ENCODE results near the gene LAIR2. TPM values are rescaled to one million over a fixed set of nuclear protein-coding genes. Genes with fewer than 3 reads are reported as not detected.

LAIR2 gene
- total RNA-seq, 3 donors from 2014 or later = 0.35 to 0.76 (median 0.58) TPM

DNA sequence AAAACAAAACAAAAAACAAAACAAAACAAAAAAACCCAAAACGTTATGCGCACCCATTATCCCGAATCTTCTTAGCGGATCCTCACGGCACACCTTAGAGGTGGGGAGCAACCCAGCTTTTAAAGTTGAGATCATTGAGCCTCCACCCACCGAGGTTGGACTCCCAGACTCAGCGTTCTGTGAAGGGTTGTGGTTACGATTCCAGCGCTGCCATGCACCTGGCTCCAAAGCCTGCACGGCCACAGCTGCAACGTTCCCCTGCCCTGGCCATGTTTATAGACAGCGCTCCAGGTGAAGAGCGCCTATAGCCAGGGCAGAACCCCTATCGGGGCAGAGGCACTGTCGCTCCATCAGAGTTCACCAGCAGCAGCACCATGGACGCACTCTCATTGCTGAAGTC lies 52.3 kb downstream of the LAIR2 start:
- no peak for ATAC-seq
- Mint-ChIP-seq H3K4me3 (no peak overlapping the region), H3K4me1 (ENCODE audit: low read depth) (peaks cover 4% of the 10 kb centered on the region), H3K9me3 (no peaks in the 10 kb centered on the region), H3K36me3 (ENCODE audit: insufficient read depth) (no peaks in the 10 kb centered on the region), H3K27me3 (ENCODE audit: low read depth) (peaks cover 38% of the 10 kb centered on the region)
- DNase-seq = no peak

DNA sequence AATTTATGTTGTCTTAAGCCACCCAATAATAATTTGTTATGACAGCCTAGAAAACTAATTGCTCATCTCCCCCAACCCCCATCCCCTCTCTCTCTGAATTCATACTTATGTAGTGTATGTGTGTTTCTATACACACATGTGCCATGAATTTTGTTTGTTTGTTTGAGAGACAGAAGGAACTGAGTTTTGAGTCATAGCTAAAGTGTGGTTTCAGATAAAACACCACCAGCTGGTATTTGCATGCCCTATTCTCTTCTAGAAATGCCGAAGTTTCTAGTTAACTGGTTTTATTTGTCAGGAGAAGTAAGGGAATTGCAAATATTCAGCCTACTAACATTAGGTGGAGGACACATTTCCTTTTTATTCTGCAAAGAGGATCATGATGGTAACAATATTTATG lies 53.6 kb downstream of the LAIR2 start:
- no peak for DNase-seq
- peaks cover 4% of the 10 kb centered on the region for H3K4me1 Mint-ChIP-seq (ENCODE audit: low read depth)
- H3K36me3 Mint-ChIP-seq (ENCODE audit: insufficient read depth) = no peaks in the 10 kb centered on the region
- H3K27me3 Mint-ChIP-seq (ENCODE audit: low read depth) = peaks cover 40% of the 10 kb centered on the region
- ATAC-seq = no peak
- no peak overlapping the region for H3K4me3 Mint-ChIP-seq
- no peaks in the 10 kb centered on the region for H3K9me3 Mint-ChIP-seq

DNA sequence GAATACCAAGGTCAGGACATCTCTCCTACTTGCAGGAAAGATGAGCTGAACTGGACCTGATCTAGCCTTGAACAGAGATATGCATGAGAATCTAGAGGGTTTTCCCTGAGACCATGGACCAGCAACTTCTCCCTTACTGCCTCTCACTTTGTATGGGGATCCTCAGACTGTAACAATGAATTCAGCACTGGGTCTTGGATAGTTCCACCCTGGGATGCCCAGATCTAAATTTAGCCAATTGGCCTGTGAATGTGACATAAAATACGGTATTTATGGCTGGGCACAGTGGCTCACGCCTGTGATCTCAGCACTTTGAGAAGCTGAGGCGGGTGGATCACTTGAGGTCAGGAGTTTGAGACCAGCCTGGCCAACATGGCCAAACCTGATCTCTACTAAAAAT lies 55.7 kb downstream of the LAIR2 start:
- ATAC-seq (no peak), DNase-seq (no peak)
- Mint-ChIP-seq H3K9me3 (no peaks in the 10 kb centered on the region), H3K4me1 (ENCODE audit: low read depth) (no peaks in the 10 kb centered on the region), H3K36me3 (ENCODE audit: insufficient read depth) (no peaks in the 10 kb centered on the region), H3K27me3 (ENCODE audit: low read depth) (peaks cover 38% of the 10 kb centered on the region), H3K4me3 (no peak overlapping the region)

Other genes with a start within 250 kb of the LAIR2 start
- gene LILRB5, start 245.6 kb upstream of the LAIR2 start, total RNA-seq = not detected
- gene LILRB2, start 221.7 kb upstream of the LAIR2 start, total RNA-seq = not detected
- not detected for gene LILRA5, start 189.7 kb upstream of the LAIR2 start, total RNA-seq
- not detected for gene LILRA4, start 163.7 kb upstream of the LAIR2 start, total RNA-seq
- gene LAIR1, start 137.9 kb upstream of the LAIR2 start, total RNA-seq = 1 to 10 TPM; 4.7 to 6.1 (median 5.5) TPM
- gene TTYH1, start 87.4 kb upstream of the LAIR2 start, total RNA-seq = under 1 TPM in 1 of 3 donors, not detected in 2; 0.46 TPM
- 100 to 1,000 TPM; 138 to 157 (median 145) TPM for gene LENG8, start 53.6 kb upstream of the LAIR2 start, total RNA-seq
- 1 to 10 TPM; 4.8 to 5.4 (median 5.2) TPM for gene LENG9, start 39.1 kb upstream of the LAIR2 start, total RNA-seq
- gene CDC42EP5, start 29.5 kb upstream of the LAIR2 start, total RNA-seq = under 1 TPM in 1 of 3 donors, not detected in 2; 0.30 TPM
- gene LILRA2, start 71.0 kb downstream of the LAIR2 start, total RNA-seq = not detected
- not detected for gene LILRA1, start 90.8 kb downstream of the LAIR2 start, total RNA-seq
- 1 to 10 TPM in 1 of 3 donors, under 1 TPM in 2; 0.37 to 1.1 (median 0.83) TPM for gene LILRB1, start 127.7 kb downstream of the LAIR2 start, total RNA-seq
- under 1 TPM in 1 of 3 donors, not detected in 2; 0.22 TPM for gene LILRB4, start 160.2 kb downstream of the LAIR2 start, total RNA-seq
- not detected for gene KIR3DL3, start 221.6 kb downstream of the LAIR2 start, total RNA-seq
- gene KIR2DL3, start 235.7 kb downstream of the LAIR2 start, total RNA-seq = under 1 TPM in 1 of 3 donors, not detected in 2; 0.37 TPM

All from activated T-cell treated with anti-CD3 and anti-CD28 coated beads, Interleukin-2, amount 50 U/mL, for 4 hours (primary cell).